A549 (cell line): ENCODE results near the gene GRIA1. TPM values are rescaled to one million over a fixed set of nuclear protein-coding genes. Genes with fewer than 3 reads are reported as not detected.

Source experiments
- ATAC-seq, 2 experiments: fragments of 200-7000 bp in 1 of 2; fragments of >200 bp in 1 of 2; cut with Nextera tagmentation in 1 of 2; cut with Tn5 transposase in 1 of 2; 3 replicates each; pipeline versions ENCODE4 v1.8.0 to v1.9.1; 2018 to 2020; ENCODE audit warnings: mild to moderate bottlenecking in 1 of 2, moderate library complexity in 1 of 2
- CTCF ChIA-PET: fragments of 300-600 bp; sonication (Branson Sonifier 250); formaldehyde crosslinking; extraction: SDS; loops from one replicate; lab custom pipeline; 2021; ENCODE audit warnings: antibody characterized with exemption, inconsistent platforms; lab: Yijun Ruan, JAX
- POLR2A ChIA-PET: fragments of 350-600 bp; formaldehyde crosslinking; extraction: SDS; loops from one replicate; lab custom pipeline; 2021; ENCODE audit warnings: antibody characterized with exemption, inconsistent platforms; lab: Yijun Ruan, JAX
- DNase-seq, 2 experiments: peaks; one replicate each; pipeline versions ENCODE4 v3.0.0 to v3.0.0-alpha.2; 2011 to 2016; ENCODE audit warnings: low read depth in 1 of 2, low spot score in 1 of 2
- FAIRE-seq: peaks from 2 replicates; lab custom pipeline; 2011; peaks lifted over from hg19 to GRCh38; lab: Jason Lieb, UNC
- H3K27ac ChIP-seq, 2 experiments: fragments of >200 bp; sonication (Bioruptor Twin); formaldehyde crosslinking; 3 replicates each; pipeline ENCODE4 v1.5.1; 2016 to 2017
- H3K4me1 ChIP-seq: fragments of >200 bp; sonication (Bioruptor Twin); formaldehyde crosslinking; 3 replicates; pipeline ENCODE4 v1.6.1; 2016
- H3K4me2 ChIP-seq: fragments of >200 bp; sonication (Bioruptor Twin); formaldehyde crosslinking; 3 replicates; pipeline ENCODE4 v1.6.1; 2016
- H3K4me3 ChIP-seq: fragments of >200 bp; sonication (Bioruptor Twin); formaldehyde crosslinking; 3 replicates; pipeline ENCODE4 v1.5.1; 2016
- H3K9me3 ChIP-seq: fragments of >200 bp; sonication (Bioruptor Twin); formaldehyde crosslinking; 3 replicates; pipeline ENCODE4 v1.6.1; 2016
- ATOH8 ChIP-seq: fragments of 250-450 bp; sonication (Bioruptor Pico); IDR thresholded peaks from 2 replicates; pipeline ENCODE4 v1.5.0; 2020; ENCODE audit warnings: low read depth, mild to moderate bottlenecking, moderate library complexity
- CTCF ChIP-seq: fragments of >200 bp; sonication (Bioruptor Twin); formaldehyde crosslinking; IDR thresholded peaks from 3 replicates; pipeline ENCODE4 v1.5.1; 2016
- EHF ChIP-seq: fragments of 250-450 bp; sonication (Bioruptor Pico); IDR thresholded peaks from 2 replicates; pipeline ENCODE4 v1.5.0; 2020; ENCODE audit warnings: mild to moderate bottlenecking
- ELK1 ChIP-seq: fragments of 150-350 bp; IDR thresholded peaks from 2 replicates; pipeline ENCODE4 v1.6.1; 2014; ENCODE audit warnings: low read depth, mild to moderate bottlenecking, low read length
- FOSL2 ChIP-seq, 2 experiments: fragments of 450-650 bp in 1 of 2; fragments of >200 bp in 1 of 2; sonication (Bioruptor Twin) in 1 of 2; formaldehyde crosslinking; IDR thresholded peaks; 2 replicates each; pipeline versions ENCODE4 v1.5.0 to v1.6.1; 2016 to 2020; ENCODE audit warnings: mild to moderate bottlenecking in 1 of 2, moderate library complexity in 1 of 2
- FOXS1 ChIP-seq: fragments of 250-450 bp; sonication (Bioruptor Pico); IDR thresholded peaks from 2 replicates; pipeline ENCODE4 v1.5.0; 2020; ENCODE audit warnings: mild to moderate bottlenecking, moderate library complexity
- HDAC2 ChIP-seq: fragments of 200-600 bp; sonication (generic); IDR thresholded peaks from 2 replicates; pipeline ENCODE4 v1.6.1; 2016
- JUNB ChIP-seq: fragments of >200 bp; sonication (Bioruptor Twin); formaldehyde crosslinking; IDR thresholded peaks from 2 replicates; pipeline ENCODE4 v1.6.1; 2016
- KDM5A ChIP-seq: fragments of 200-600 bp; sonication (generic); IDR thresholded peaks from 2 replicates; pipeline ENCODE4 v1.6.1; 2016; ENCODE audit warnings: antibody characterized with exemption, mild to moderate bottlenecking
- MAX ChIP-seq: IDR thresholded peaks from 2 replicates; pipeline ENCODE4 v1.6.1; 2012
- MYC ChIP-seq: IDR thresholded peaks from 2 replicates; pipeline ENCODE4 v1.6.1; 2012; ENCODE audit warnings: mild to moderate bottlenecking, inconsistent platforms, low read length, improper control_type of control experiment, borderline replicate concordance
- NFE2L2 ChIP-seq: fragments of 150-350 bp; conservative IDR thresholded peaks from 2 replicates; pipeline ENCODE4 v1.6.1; 2014; ENCODE audit warnings: low read length
- NPAS2 ChIP-seq: fragments of 250-450 bp; sonication (Bioruptor Pico); IDR thresholded peaks from 2 replicates; pipeline ENCODE4 v1.8.0; 2022; ENCODE audit warnings: mild to moderate bottlenecking, moderate library complexity, borderline replicate concordance
- PBX3 ChIP-seq: IDR thresholded peaks from 2 replicates; pipeline ENCODE4 v1.6.1; 2012
- POLR2A ChIP-seq: IDR thresholded peaks from 2 replicates; pipeline ENCODE4 v1.6.1; 2012; ENCODE audit warnings: mild to moderate bottlenecking, low read length
- RARB ChIP-seq: fragments of 250-450 bp; sonication (Bioruptor Pico); IDR thresholded peaks from 2 replicates; pipeline ENCODE4 v1.8.0; 2021; ENCODE audit warnings: mild to moderate bottlenecking, moderate library complexity
- RNF2 ChIP-seq: fragments of 200-600 bp; sonication (generic); IDR thresholded peaks from 2 replicates; pipeline ENCODE4 v1.6.1; 2016; ENCODE audit warnings: low read depth, mild to moderate bottlenecking, antibody characterized with exemption, moderate library complexity, borderline replicate concordance
- TFCP2L1 ChIP-seq: fragments of 250-450 bp; sonication (Bioruptor Pico); IDR thresholded peaks from 2 replicates; pipeline ENCODE4 v1.5.0; 2021; ENCODE audit warnings: mild to moderate bottlenecking
- ZC3H11A ChIP-seq: fragments of 450-650 bp; IDR thresholded peaks from 2 replicates; pipeline ENCODE4 v1.6.1; 2014; ENCODE audit warnings: antibody characterized with exemption, mild to moderate bottlenecking
- ZSCAN20 ChIP-seq: fragments of 250-450 bp; sonication (Bioruptor Pico); IDR thresholded peaks from 2 replicates; pipeline ENCODE4 v1.8.0; 2022; ENCODE audit warnings: mild to moderate bottlenecking, moderate library complexity
- WGBS: methylation state at CpG from one replicate; pipeline ENCODE4 v1.1.6; 2017; ENCODE audit errors: missing lambda C conversion rate; 5-methylcytosine and 5-hydroxymethylcytosine counted together
- polyA plus RNA-seq, 4 experiments: library from polyadenylated mRNA; depleted of rRNA in 3 of 4; stranded (reverse); fragments of >200 nt; fragmentation: RNase III in 1 of 4; extraction: RNeasy Plus Mini Kit Qiagen cat#74134 plus additional on column Dnase treatment in 1 of 4; gene quantifications; 2 replicates in 3 of 4; 3 replicates in 1 of 4; pipeline ENCODE4 v1.2.3, GENCODE V29; 2011 to 2017

GRIA1 gene
- polyA plus RNA-seq, 2 of the 4 experiments (the other 2 are of a cell fraction), result not detected

- TF ChIP-seq ATOH8 (CRISPR knock-in tag) (no peak), HDAC2 (no peak), NPAS2 (CRISPR knock-in tag) (no peak), MAX (no peak), FOSL2 (IDR thresholded peaks at IDR 0.05) (no peak), FOSL2 (CRISPR knock-in tag; IDR thresholded peaks at IDR 0.05) (no peak)
These were observed 260.8 kb downstream of the GRIA1 start (continued) for GRCh38 chr5:153751251-153751650.

- FAIRE-seq, result no peak
- no peak overlapping the region for H3K27ac ChIP-seq
- no peak overlapping the region for H3K4me2 ChIP-seq
- no peak for DNase-seq
- POLR2A ChIA-PET, result no interaction called here
- no peak for ATAC-seq
- H3K9me3 ChIP-seq, result no peaks in the 10 kb centered on the region
- TF ChIP-seq CTCF, result no peak
- no peak for TF ChIP-seq JUNB
- no peak for TF ChIP-seq EHF (CRISPR knock-in tag)
- no peak for TF ChIP-seq ZC3H11A
- H3K4me1 ChIP-seq, result no peaks in the 10 kb centered on the region
- CTCF ChIA-PET, result no interaction called here
- no peak overlapping the region for H3K4me3 ChIP-seq
These were observed 262.4 kb downstream of the GRIA1 start for GRCh38 chr5:153752890-153753289.

GRCh38 chr5:153753645-153754432 is 263.4 kb downstream of the GRIA1 start:
- Histone ChIP-seq H3K4me1 (no peaks in the 10 kb centered on the region), H3K27ac (no peak overlapping the region), H3K4me2 (no peak overlapping the region), H3K4me3 (no peak overlapping the region), H3K9me3 (no peaks in the 10 kb centered on the region)
- DNase-seq, result no peak
- ChIA-PET CTCF (interaction anchor here (0.6 kb wide), 2 partner anchors 154 to 1330 kb away, joined by 3 to 4 read pairs; no protein-coding TSS in a partner anchor), POLR2A (no interaction called here)
- WGBS, result 10% methylated on average over 4 of the region's 4 CpGs
- TF ChIP-seq NFE2L2 (no peak), ELK1 (no peak), ZSCAN20 (CRISPR knock-in tag) (no peak), MYC (no peak)
- no peak for FAIRE-seq
- ATAC-seq, result no peak

GRCh38 chr5:153755913-153756500 is 265.5 kb downstream of the GRIA1 start:
- no peak overlapping the region for H3K4me3 ChIP-seq
- POLR2A ChIA-PET, result no interaction called here
- H3K9me3 ChIP-seq, result no peaks in the 10 kb centered on the region
- CTCF ChIA-PET, result interaction anchor here (1.5 kb wide), 1 partner anchor 259 kb away, joined by 5 read pairs; no protein-coding TSS in a partner anchor
- no peaks in the 10 kb centered on the region for H3K4me1 ChIP-seq
- H3K4me2 ChIP-seq, result no peak overlapping the region
- WGBS, result 10% methylated on average over 1 of the region's 1 CpG
- DNase-seq (no peak), FAIRE-seq (no peak), ATAC-seq (no peak)
- TF ChIP-seq CTCF (no peak), FOXS1 (CRISPR knock-in tag) (no peak), RARB (CRISPR knock-in tag) (no peak), PBX3 (no peak), POLR2A (no peak), KDM5A (no peak), TFCP2L1 (CRISPR knock-in tag) (no peak), RNF2 (no peak), MYC (no peak)
- H3K27ac ChIP-seq, result no peak overlapping the region
